Measurements from ENCODE around the gene SLC25A43. TPM values are rescaled to one million over a fixed set of nuclear protein-coding genes. Genes with fewer than 3 reads are reported as not detected.

Gene SLC25A43
- polyA plus RNA-seq, 1 of the 3 experiments (the other 2 are of a cell fraction) = 13.2 TPM

- Histone ChIP-seq H3K27ac (ENCODE audit: low read depth in 2 of 2, low read length in 1 of 2) (no peak overlapping the region), H3F3A (replicated peaks; ENCODE audit: insufficient read depth) (no peaks in the 10 kb centered on the region), H3K4me3 (ENCODE audit: low read depth in 2 of 2, low read length in 1 of 2) (no peak overlapping the region), H2AFZ (ENCODE audit: low read depth) (no peak overlapping the region), H3K4me2 (no peak overlapping the region), H3K9me3 (no peaks in the 10 kb centered on the region), H3K9ac (no peak overlapping the region), H3K27me3 (ENCODE audit: insufficient read depth) (no peaks in the 10 kb centered on the region), H3K4me1 (ENCODE audit: control insufficient read depth in 1 of 2, insufficient read depth in 2 of 2, low read depth in 1 of 2, low read length in 1 of 2) (no peaks in the 10 kb centered on the region), H4K20me1 (ENCODE audit: insufficient read depth) (no peaks in the 10 kb centered on the region), H3K9me2 (no peaks in the 10 kb centered on the region), H3K36me3 (replicated peaks in 1 of 2; ENCODE audit: control insufficient read depth in 1 of 2, insufficient read depth in 2 of 2, low read length in 1 of 2) (no peaks in the 10 kb centered on the region), H3K79me2 (ENCODE audit: insufficient read depth) (no peaks in the 10 kb centered on the region)
- 40% methylated on average over 4 of the region's 4 CpGs for WGBS (ENCODE audit: low lambda C conversion rate)
- CTCF ChIA-PET = no interaction called here
- TF ChIP-seq EP300 (IDR thresholded peaks at IDR 0.05; ENCODE audit: borderline replicate concordance in 1 of 2, low read depth in 1 of 2, low read length in 1 of 2) = no peak
- TF ChIP-seq PBX3 (IDR thresholded peaks at IDR 0.05) = no peak
- TF ChIP-seq FOXM1 (IDR thresholded peaks at IDR 0.05; ENCODE audit: low read depth) = no peak
- TF ChIP-seq ZBTB33 (IDR thresholded peaks at IDR 0.05; ENCODE audit: borderline replicate concordance, low read depth) = no peak
- no peak for TF ChIP-seq MEF2A (IDR thresholded peaks at IDR 0.05; ENCODE audit: borderline replicate concordance, low read depth)
- no peak for TF ChIP-seq YY1 (IDR thresholded peaks at IDR 0.05; ENCODE audit: low read depth)
- TF ChIP-seq, protein P1, sequence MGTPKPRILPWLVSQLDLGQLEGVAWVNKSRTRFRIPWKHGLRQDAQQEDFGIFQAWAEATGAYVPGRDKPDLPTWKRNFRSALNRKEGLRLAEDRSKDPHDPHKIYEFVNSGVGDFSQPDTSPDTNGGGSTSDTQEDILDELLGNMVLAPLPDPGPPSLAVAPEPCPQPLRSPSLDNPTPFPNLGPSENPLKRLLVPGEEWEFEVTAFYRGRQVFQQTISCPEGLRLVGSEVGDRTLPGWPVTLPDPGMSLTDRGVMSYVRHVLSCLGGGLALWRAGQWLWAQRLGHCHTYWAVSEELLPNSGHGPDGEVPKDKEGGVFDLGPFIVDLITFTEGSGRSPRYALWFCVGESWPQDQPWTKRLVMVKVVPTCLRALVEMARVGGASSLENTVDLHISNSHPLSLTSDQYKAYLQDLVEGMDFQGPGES (IDR thresholded peaks at IDR 0.05; ENCODE audit: low read depth, low read length) = no peak
- no peak for TF ChIP-seq RXRA (IDR thresholded peaks at IDR 0.05; ENCODE audit: borderline replicate concordance, low read depth)
- TF ChIP-seq, protein P2, sequence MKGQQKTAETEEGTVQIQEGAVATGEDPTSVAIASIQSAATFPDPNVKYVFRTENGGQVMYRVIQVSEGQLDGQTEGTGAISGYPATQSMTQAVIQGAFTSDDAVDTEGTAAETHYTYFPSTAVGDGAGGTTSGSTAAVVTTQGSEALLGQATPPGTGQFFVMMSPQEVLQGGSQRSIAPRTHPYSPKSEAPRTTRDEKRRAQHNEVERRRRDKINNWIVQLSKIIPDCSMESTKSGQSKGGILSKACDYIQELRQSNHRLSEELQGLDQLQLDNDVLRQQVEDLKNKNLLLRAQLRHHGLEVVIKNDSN (IDR thresholded peaks at IDR 0.05; ENCODE audit: borderline replicate concordance, low read depth) = no peak
- TF ChIP-seq JUND (IDR thresholded peaks at IDR 0.05) = no peak
- TF ChIP-seq REST (IDR thresholded peaks at IDR 0.05; ENCODE audit: low read depth, low read length) = no peak
- TF ChIP-seq MXI1 (IDR thresholded peaks at IDR 0.05; ENCODE audit: low read depth, low read length) = no peak
- no peak for TF ChIP-seq NFIC (IDR thresholded peaks at IDR 0.05; ENCODE audit: borderline replicate concordance)
- no peak for TF ChIP-seq USF2 (IDR thresholded peaks at IDR 0.05; ENCODE audit: borderline replicate concordance, low read depth, low read length)
- no peak for TF ChIP-seq GABPA (IDR thresholded peaks at IDR 0.05; ENCODE audit: low read depth)
- no peak for TF ChIP-seq NRF1 (IDR thresholded peaks at IDR 0.05; ENCODE audit: low read depth, low read length)
- TF ChIP-seq, protein P3, sequence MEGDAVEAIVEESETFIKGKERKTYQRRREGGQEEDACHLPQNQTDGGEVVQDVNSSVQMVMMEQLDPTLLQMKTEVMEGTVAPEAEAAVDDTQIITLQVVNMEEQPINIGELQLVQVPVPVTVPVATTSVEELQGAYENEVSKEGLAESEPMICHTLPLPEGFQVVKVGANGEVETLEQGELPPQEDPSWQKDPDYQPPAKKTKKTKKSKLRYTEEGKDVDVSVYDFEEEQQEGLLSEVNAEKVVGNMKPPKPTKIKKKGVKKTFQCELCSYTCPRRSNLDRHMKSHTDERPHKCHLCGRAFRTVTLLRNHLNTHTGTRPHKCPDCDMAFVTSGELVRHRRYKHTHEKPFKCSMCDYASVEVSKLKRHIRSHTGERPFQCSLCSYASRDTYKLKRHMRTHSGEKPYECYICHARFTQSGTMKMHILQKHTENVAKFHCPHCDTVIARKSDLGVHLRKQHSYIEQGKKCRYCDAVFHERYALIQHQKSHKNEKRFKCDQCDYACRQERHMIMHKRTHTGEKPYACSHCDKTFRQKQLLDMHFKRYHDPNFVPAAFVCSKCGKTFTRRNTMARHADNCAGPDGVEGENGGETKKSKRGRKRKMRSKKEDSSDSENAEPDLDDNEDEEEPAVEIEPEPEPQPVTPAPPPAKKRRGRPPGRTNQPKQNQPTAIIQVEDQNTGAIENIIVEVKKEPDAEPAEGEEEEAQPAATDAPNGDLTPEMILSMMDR (IDR thresholded peaks at IDR 0.05) = no peak
- no peak for TF ChIP-seq SMC3 (IDR thresholded peaks at IDR 0.05; ENCODE audit: low read depth, low read length)
- POLR2A ChIA-PET = no interaction called here
- no peak for DNase-seq
Measured at GRCh38 chrX:119459181-119459580, 60.0 kb downstream of the SLC25A43 start.
